CD4-positive, alpha-beta T cell treated with Interleukin-10 for 1 hour (primary cell): ENCODE data around the gene PRPS1.
A peak's percentile ranks its signal among the peaks of the same experiment; 100 is the strongest.
"Not testable (repeated sequence)": the region's sequence is repeated elsewhere in the genome, so short reads cannot be mapped to it uniquely, and the experiment has no call there.

ENCODE experiments used
- DNase-seq: peaks from one replicate; pipeline ENCODE4 v3.0.0-alpha.2; 2020

Gene PRPS1

GRCh38 chrX:107675823-107676555 lies 47.7 kb downstream of the PRPS1 start:
- DNase-seq: peak; percentile 46

GRCh38 chrX:107676559-107677378 lies 48.5 kb downstream of the PRPS1 start:
- peak; percentile 62 for DNase-seq

GRCh38 chrX:107677501-107677901 lies 49.2 kb downstream of the PRPS1 start:
- no peak for DNase-seq

- no peak for DNase-seq
These were observed 49.6 kb downstream of the PRPS1 start for GRCh38 chrX:107677909-107678308.

- DNase-seq: peak; percentile 76
These were observed 50.8 kb downstream of the PRPS1 start for GRCh38 chrX:107678957-107679740.

- DNase-seq: no peak
These were observed 53.9 kb downstream of the PRPS1 start for GRCh38 chrX:107682256-107682655.

- DNase-seq: no peak
These were observed 55.0 kb downstream of the PRPS1 start for GRCh38 chrX:107683124-107683895.

GRCh38 chrX:107683931-107684330 lies 55.6 kb downstream of the PRPS1 start:
- no peak for DNase-seq

- peak; percentile 37 for DNase-seq
These were observed 56.7 kb downstream of the PRPS1 start for GRCh38 chrX:107684956-107685385.

- DNase-seq: not testable (repeated sequence)
These were observed 57.3 kb downstream of the PRPS1 start for GRCh38 chrX:107685586-107685985.

- no peak for DNase-seq
These were observed 57.7 kb downstream of the PRPS1 start for GRCh38 chrX:107686026-107686425.

GRCh38 chrX:107686792-107687191 lies 58.5 kb downstream of the PRPS1 start:
- DNase-seq: no peak

GRCh38 chrX:107687445-107687844 lies 59.1 kb downstream of the PRPS1 start:
- DNase-seq: no peak

GRCh38 chrX:107691024-107691448 lies 62.7 kb downstream of the PRPS1 start:
- no peak for DNase-seq

- DNase-seq: no peak
These were observed 71.3 kb downstream of the PRPS1 start for GRCh38 chrX:107699616-107700015.

- DNase-seq: no peak
These were observed 72.0 kb downstream of the PRPS1 start for GRCh38 chrX:107700317-107700774.
